SKM-1 (cell line): ENCODE results near the gene PDZD2.
"Not testable (repeated sequence)": the region's sequence is repeated elsewhere in the genome, so short reads cannot be mapped to it uniquely, and the experiment has no call there.

Experiments
- DNase-seq: peaks from one replicate; lab custom pipeline; 2025; ENCODE audit not compliant: unreplicated experiment; lab: John Stamatoyannopoulos, UW

The PDZD2 gene

GRCh38 chr5:31996909-31997308 lies 358.0 kb downstream of the PDZD2 start:
- DNase-seq: no peak

DNA sequence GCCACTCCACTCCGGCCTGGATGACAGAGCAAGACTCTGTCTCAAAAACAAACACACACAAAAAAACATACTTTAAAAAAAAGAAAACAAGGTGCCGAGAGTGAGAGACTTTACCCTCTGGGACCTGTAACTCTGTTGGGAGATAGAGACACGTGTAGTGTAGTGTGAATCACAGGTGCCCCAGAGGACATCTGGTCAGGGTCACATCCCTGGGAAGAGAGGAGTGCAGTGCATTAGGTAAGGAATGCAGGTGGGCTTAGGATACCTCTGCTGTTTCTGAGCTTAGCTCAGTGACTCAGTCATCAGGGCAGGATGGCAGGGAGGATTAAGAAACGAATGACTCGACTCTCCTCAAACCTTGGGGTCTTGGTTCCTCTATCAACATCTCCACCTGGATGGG lies 360.5 kb downstream of the PDZD2 start:
- no peak for DNase-seq

DNA sequence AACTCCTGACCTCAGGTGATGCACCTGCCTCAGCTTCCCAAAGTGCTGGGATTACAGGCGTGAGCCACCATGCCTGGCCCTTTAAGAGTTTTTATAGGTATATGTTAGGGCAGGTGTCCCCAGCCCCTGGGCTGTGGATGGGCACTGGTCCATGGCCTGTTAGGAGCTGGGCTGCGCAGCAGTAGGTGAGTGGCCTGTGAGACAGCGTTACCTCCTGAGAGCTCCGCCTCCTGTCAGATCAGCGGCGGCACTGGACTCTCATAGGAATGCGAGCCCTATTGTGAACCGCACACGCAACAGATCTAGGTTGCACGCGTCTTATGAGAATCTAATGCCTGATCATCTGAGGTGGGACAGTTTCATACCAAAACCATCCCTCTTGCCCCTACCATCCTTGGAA lies 361.8 kb downstream of the PDZD2 start:
- no peak for DNase-seq

- DNase-seq: no peak
Observed at GRCh38 chr5:32001284-32001683, 362.4 kb downstream of the PDZD2 start.

DNA sequence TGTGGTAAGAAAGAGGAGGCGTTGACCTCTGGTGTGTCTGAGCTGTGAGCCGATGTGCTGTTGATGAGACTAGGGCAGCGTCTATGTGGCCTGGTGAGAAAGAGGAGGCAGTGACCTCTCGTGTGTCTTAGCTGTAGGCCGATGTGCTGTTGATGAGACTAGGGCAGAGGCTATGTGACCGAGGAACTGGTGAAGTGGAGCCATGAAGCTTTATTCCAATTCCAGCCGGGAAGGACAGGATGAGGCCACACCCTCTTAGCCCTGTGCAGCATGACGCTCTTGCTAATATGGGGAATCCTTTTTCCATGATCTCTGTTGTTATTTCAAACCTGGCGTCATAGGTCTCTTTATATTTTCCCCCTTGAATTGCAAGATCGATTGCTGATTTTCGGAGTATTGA lies 362.8 kb downstream of the PDZD2 start:
- DNase-seq: no peak

DNA sequence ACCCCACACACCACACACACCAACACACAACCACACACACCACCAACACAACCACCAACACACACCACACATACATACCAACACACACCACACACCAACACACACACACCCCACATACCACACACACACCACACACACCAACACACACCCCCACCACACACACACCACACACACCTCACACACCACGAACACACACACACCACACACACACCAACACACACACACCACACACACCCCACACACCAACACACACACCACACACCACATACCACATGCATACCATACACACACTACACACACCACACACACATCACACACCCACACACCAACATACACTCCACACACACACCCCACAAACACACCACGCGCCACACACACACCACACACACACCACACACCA lies 363.8 kb downstream of the PDZD2 start:
- no peak for DNase-seq

- no peak for DNase-seq
Observed at GRCh38 chr5:32003981-32004380, 365.1 kb downstream of the PDZD2 start.

DNA sequence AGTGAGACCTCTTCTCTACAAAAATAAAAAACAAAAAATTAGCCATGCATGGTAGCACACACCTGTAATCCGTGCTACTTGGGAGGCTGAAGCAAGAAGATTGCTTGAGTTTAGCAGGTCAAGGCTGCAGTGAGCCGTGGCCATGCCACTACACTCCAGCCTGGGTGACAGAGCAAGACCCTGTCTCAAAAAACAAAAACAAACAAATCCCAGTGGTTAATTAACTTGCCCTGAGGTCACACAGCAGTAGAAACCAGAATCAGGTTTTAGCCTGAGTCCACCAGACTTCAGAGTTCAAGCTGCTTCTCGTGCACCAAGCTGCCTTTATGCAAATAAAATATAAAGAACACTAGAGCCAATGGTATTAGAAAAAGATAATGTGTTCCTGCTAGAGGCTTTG lies 365.5 kb downstream of the PDZD2 start:
- DNase-seq: no peak

- DNase-seq: no peak
Observed at GRCh38 chr5:32008746-32009145, 369.8 kb downstream of the PDZD2 start.

DNA sequence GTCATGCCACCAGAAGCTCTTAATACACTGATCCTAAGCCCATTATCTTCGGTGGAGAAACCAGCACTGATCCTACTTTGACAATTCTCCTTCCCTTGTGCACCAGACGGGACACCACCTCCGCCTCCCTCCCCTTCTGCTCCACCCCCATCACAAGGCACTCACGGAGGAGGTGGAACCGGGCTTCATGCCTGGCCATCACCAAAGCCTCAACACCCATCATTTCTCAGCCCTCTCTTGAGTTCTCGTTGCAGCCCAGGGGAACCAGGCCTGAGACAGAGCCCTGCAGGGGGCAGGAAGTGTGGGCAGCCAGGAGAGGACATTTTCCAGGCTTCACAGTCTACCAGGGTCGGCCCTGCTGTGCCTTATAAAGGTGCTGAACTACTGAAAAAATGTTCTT lies 374.7 kb downstream of the PDZD2 start:
- no peak for DNase-seq

DNA sequence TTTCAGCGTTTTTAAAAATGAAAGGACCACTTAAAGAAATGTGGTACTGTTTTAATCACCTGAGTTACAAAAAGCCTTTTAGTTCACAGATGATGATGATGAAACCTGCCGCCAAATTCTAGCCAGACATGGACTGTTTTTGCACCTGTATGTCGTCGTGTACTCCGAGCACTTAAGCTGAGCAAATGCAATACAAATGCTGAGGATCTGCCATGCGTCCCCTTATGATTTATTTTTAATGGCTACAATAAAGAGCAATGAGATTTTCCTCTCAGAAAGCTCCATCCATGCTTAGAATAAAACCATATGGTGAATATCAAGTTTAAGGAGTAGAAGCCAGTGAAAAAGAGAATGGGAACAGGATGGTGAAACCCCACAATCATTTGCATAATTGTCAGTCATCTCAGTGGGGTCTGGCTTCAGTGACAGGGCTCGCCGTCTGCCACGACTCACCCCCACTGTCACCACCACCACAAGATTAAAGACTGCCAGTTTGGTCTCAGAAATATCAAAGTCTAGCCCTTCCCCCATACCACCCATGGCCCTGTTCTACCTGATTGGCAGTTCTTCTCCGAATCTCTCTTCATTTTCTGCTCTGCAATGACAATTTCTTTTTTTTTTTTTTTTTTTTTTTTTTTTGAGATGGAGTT lies 375.3 kb downstream of the PDZD2 start:
- no peak for DNase-seq

- DNase-seq: not testable (repeated sequence)
Observed at GRCh38 chr5:32015262-32015661, 376.3 kb downstream of the PDZD2 start.

GRCh38 chr5:32017692-32018367 lies 378.9 kb downstream of the PDZD2 start:
- DNase-seq: no peak

- no peak for DNase-seq
Observed at GRCh38 chr5:32018476-32019436, 379.8 kb downstream of the PDZD2 start.

GRCh38 chr5:32020271-32020670 lies 381.3 kb downstream of the PDZD2 start:
- no peak for DNase-seq

- DNase-seq: no peak
Observed at GRCh38 chr5:32020946-32021345, 382.0 kb downstream of the PDZD2 start.

- no peak for DNase-seq
Observed at GRCh38 chr5:32021771-32022170, 382.8 kb downstream of the PDZD2 start.

DNA sequence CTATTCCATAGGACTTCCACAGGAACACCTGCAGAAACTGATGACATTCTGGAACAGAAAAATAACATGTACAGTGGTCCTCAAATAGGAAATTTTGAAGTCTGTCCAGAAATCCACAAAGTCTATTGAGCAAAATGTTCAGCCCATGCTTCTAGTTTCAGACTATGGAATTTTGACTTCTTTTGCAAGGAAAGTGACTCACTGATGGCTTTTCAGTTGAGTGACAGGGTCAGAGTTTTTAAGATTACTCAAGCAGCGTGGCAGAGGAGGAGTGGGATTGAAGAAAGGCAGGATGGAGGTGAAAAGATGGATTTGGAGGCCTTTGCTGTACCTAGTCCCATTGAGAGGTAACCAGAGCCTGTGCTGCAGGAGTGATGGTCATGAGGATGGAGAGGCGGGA lies 383.7 kb downstream of the PDZD2 start:
- DNase-seq: no peak

DNA sequence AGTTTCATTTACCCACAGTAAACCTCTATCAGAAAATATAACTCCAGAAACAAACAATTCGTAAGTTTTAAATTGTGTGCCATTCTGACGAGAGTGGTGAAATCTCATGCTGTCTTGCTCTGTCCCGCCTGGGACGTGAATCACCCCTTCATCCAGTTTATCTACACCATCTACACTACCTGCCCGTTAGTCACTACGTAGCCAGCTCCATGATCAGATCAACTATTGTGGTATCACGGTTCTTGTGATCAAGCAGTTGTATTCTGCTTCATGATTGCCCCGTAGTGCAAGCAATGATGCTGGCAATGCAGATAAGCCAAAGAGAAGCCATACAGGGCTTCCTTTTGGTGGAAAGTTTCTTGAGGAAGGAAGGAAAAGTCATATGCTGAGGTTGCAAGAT lies 384.9 kb downstream of the PDZD2 start:
- DNase-seq: no peak

DNA sequence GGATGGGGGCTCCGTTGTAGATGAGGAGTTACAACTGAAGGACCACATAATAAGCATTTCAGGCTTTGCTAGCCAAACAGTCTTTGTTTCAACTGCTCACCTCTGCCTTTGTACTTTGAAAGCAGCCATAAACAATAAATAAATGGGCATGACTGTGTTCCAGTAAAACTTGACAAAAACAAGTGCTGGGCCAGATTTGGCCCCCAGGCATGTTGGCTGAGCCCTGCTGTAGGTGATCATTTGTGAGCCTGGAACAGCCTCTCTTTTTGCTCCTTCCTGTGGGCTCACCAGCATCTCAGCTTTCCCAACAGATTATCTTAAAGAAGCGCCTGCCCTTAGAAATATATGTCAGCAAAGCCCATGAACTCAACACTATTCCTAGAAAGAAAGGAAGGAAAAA lies 385.8 kb downstream of the PDZD2 start:
- no peak for DNase-seq

DNA sequence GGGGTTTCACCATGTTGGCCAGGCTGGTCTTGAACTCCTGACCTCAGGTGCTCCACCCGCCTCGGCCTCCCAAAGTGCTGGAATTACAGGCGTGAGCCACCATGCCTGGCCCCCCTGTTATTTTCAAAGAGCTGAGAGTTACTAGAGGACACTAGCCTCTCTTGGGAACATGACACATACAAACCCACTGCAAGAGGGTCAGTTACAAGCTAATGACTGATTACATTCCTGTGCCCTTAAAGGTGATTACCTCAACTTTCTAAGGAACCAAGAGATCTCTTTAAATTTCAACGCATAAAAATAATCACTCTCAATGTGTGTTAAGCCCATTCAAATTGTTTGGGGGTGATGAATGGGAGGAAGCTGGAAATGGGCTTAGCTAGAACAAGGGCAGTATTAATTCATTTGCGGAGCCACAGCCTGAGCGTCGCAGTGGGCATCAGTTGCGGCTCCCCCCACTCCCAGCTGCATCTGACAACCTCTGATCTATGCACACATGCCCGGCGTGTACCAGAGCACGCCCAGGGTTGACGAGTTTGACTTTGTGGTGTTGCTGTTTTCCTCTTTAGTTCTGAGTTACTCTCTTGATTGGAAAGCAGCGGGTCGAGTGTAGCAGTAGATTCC lies 388.3 kb downstream of the PDZD2 start:
- no peak for DNase-seq
